Neural progenitor cell (in vitro differentiated cells): Measurements from ENCODE around the gene TUSC2. TPM values are rescaled to one million over a fixed set of nuclear protein-coding genes. Genes with fewer than 3 reads are reported as not detected.

Source experiments
- DNase-seq: peaks from one replicate; pipeline ENCODE4 v3.0.0-alpha.2; 2016; ENCODE audit warnings: low spot score
- H2AFZ ChIP-seq: fragments of 200-600 bp; sonication (generic); replicated peaks from 2 replicates; pipeline ENCODE4 v1.6.1; 2016; ENCODE audit warnings: antibody characterized with exemption
- H3F3A ChIP-seq: fragments of 200-600 bp; sonication (generic); 2 replicates; pipeline ENCODE4 v1.6.1; 2016; ENCODE audit warnings: antibody characterized with exemption, low read depth
- H3K27ac ChIP-seq: fragments of 200-600 bp; sonication (generic); 2 replicates; pipeline ENCODE4 v1.5.1; 2016; ENCODE audit warnings: mild to moderate bottlenecking
- H3K27me3 ChIP-seq: fragments of 200-600 bp; sonication (generic); 2 replicates; pipeline ENCODE4 v1.6.1; 2016; ENCODE audit warnings: mild to moderate bottlenecking, moderate library complexity
- H3K36me3 ChIP-seq: fragments of 200-600 bp; sonication (generic); 2 replicates; pipeline ENCODE4 v1.5.1; 2016
- H3K4me1 ChIP-seq: fragments of 200-600 bp; sonication (generic); 2 replicates; pipeline ENCODE4 v1.6.1; 2016; ENCODE audit warnings: mixed run types
- H3K4me2 ChIP-seq: fragments of 200-600 bp; sonication (generic); 2 replicates; pipeline ENCODE4 v1.6.1; 2016
- H3K4me3 ChIP-seq: fragments of 200-600 bp; sonication (generic); 2 replicates; pipeline ENCODE4 v1.5.1; 2016
- H3K79me2 ChIP-seq: fragments of 200-600 bp; sonication (generic); 2 replicates; pipeline ENCODE4 v1.6.1; 2016; ENCODE audit warnings: low read depth
- H3K9ac ChIP-seq: fragments of 200-600 bp; sonication (generic); 2 replicates; pipeline ENCODE4 v1.6.1; 2016
- H3K9me3 ChIP-seq: fragments of 200-600 bp; sonication (generic); 2 replicates; pipeline ENCODE4 v1.5.1; 2016; ENCODE audit warnings: low read depth
- H4K20me1 ChIP-seq: fragments of 200-600 bp; sonication (generic); 2 replicates; pipeline ENCODE4 v1.6.1; 2016; ENCODE audit warnings: low read depth
- H3K27ac Mint-ChIP-seq: 3 replicates; pipeline ENCODE4 v1.8.0; 2021; ENCODE audit warnings: mixed read lengths
- H3K27me3 Mint-ChIP-seq: 2 replicates; pipeline ENCODE4 v1.8.0; 2022; ENCODE audit warnings: low read depth, mild to moderate bottlenecking, inconsistent platforms, moderate library complexity, mixed read lengths; ENCODE audit not compliant: insufficient read depth
- H3K36me3 Mint-ChIP-seq: 3 replicates; pipeline ENCODE4 v1.8.0; 2021; ENCODE audit warnings: mixed read lengths
- H3K4me1 Mint-ChIP-seq: 3 replicates; pipeline ENCODE4 v1.8.0; 2021; ENCODE audit warnings: mixed read lengths
- H3K4me3 Mint-ChIP-seq: 3 replicates; pipeline ENCODE4 v1.8.0; 2021; ENCODE audit warnings: mild to moderate bottlenecking, moderate library complexity, mixed read lengths
- H3K9me3 Mint-ChIP-seq: 3 replicates; pipeline ENCODE4 v1.8.0; 2020; ENCODE audit warnings: mixed read lengths
- CTCF ChIP-seq: fragments of 200-600 bp; sonication (generic); IDR thresholded peaks from 2 replicates; pipeline ENCODE4 v1.5.1; 2017; ENCODE audit warnings: antibody characterized with exemption, mild to moderate bottlenecking
- EZH2 ChIP-seq: fragments of 200-600 bp; sonication (generic); IDR thresholded peaks from 2 replicates; pipeline ENCODE4 v1.6.1; 2017; ENCODE audit warnings: antibody characterized with exemption, mild to moderate bottlenecking, moderate library complexity
- EZH2phosphoT487 ChIP-seq: fragments of 200-600 bp; sonication (generic); IDR thresholded peaks from 2 replicates; pipeline ENCODE4 v1.6.1; 2017; ENCODE audit warnings: antibody characterized with exemption
- total RNA-seq: library from RNA; depleted of rRNA; stranded (reverse); fragments of >200 nt; gene quantifications from 2 replicates; pipeline ENCODE4 v1.2.3, GENCODE V29; 2015; ENCODE audit warnings: low replicate concordance

Gene TUSC2
- total RNA-seq = 14.9 and 36.1 TPM in 2 replicates

GRCh38 chr3:50327943-50328691, at the start of gene TUSC2:
TSS of gene TUSC2 (minus strand) at chr3:50328223. CDS start at chr3:50328099, 124 bp downstream.
- no peaks in the 10 kb centered on the region for H3K36me3 ChIP-seq
- peaks cover 19% of the 10 kb centered on the region for H3K79me2 ChIP-seq
- TF ChIP-seq CTCF (no peak), EZH2 (no peak), EZH2phosphoT487 (no peak)

GRCh38 chr3:50375258-50375931, 47.4 kb upstream of the TUSC2 start:
- Histone ChIP-seq H3K4me2 (peak overlapping the region; percentile 27), H2AFZ (no peak overlapping the region), H3K9ac (no peak overlapping the region), H3K79me2 (no peaks in the 10 kb centered on the region), H3F3A (peaks cover 5% of the 10 kb centered on the region), H3K27me3 (no peaks in the 10 kb centered on the region), H3K4me1 (peaks cover 32% of the 10 kb centered on the region), H4K20me1 (no peaks in the 10 kb centered on the region), H3K36me3 (no peaks in the 10 kb centered on the region), H3K9me3 (no peaks in the 10 kb centered on the region), H3K4me3 (no peak overlapping the region), H3K27ac (no peak overlapping the region)
- Mint-ChIP-seq H3K4me1 (peaks cover 47% of the 10 kb centered on the region), H3K36me3 (no peaks in the 10 kb centered on the region), H3K27ac (peak overlapping the region; percentile 72), H3K27me3 (peaks cover 12% of the 10 kb centered on the region), H3K4me3 (peak overlapping the region; percentile 48), H3K9me3 (no peaks in the 10 kb centered on the region)
- TF ChIP-seq CTCF (peak; percentile 48), EZH2phosphoT487 (no peak)
- DNase-seq = peak; percentile 50

More at GRCh38 chr3:50327943-50328691, at the start of gene TUSC2:
- Mint-ChIP-seq H3K36me3 (peaks cover 2% of the 10 kb centered on the region), H3K27ac (peak within 1 kb of the TSS; percentile 50), H3K4me1 (peaks cover 26% of the 10 kb centered on the region), H3K4me3 (peak within 1 kb of the TSS; percentile 95), H3K27me3 (peaks cover 6% of the 10 kb centered on the region), H3K9me3 (no peaks in the 10 kb centered on the region)
- H3F3A ChIP-seq = peaks cover 32% of the 10 kb centered on the region
- H3K9ac ChIP-seq = peak within 1 kb of the TSS; percentile 78
- no peak within 1 kb of the TSS for H3K27ac ChIP-seq
- peak within 1 kb of the TSS; percentile 82 for H3K4me3 ChIP-seq
- peaks cover 10% of the 10 kb centered on the region for H3K4me1 ChIP-seq
- peak; percentile 99 for DNase-seq
- H2AFZ ChIP-seq = peak within 1 kb of the TSS; percentile 3
- peaks cover 15% of the 10 kb centered on the region for H4K20me1 ChIP-seq
- no peaks in the 10 kb centered on the region for H3K27me3 ChIP-seq
- no peaks in the 10 kb centered on the region for H3K9me3 ChIP-seq
- peak within 1 kb of the TSS; percentile 96 for H3K4me2 ChIP-seq

- TF ChIP-seq CTCF (no peak), EZH2 (no peak), EZH2phosphoT487 (no peak)
- H4K20me1 ChIP-seq = no peaks in the 10 kb centered on the region
- no peaks in the 10 kb centered on the region for H3K27me3 ChIP-seq
- no peaks in the 10 kb centered on the region for H3K79me2 ChIP-seq
- no peaks in the 10 kb centered on the region for H3K9me3 ChIP-seq
- H3K36me3 Mint-ChIP-seq = no peaks in the 10 kb centered on the region
- no peaks in the 10 kb centered on the region for H3K9me3 Mint-ChIP-seq
- no peak overlapping the region for H2AFZ ChIP-seq
- H3K27ac Mint-ChIP-seq = peak overlapping the region; percentile 96
- peaks cover 32% of the 10 kb centered on the region for H3K4me1 ChIP-seq
- H3K4me3 Mint-ChIP-seq = peak overlapping the region; percentile 75
- H3K36me3 ChIP-seq = no peaks in the 10 kb centered on the region
- peaks cover 5% of the 10 kb centered on the region for H3F3A ChIP-seq
- no peak overlapping the region for H3K9ac ChIP-seq
- no peak overlapping the region for H3K27ac ChIP-seq
- peak; percentile 52 for DNase-seq
- peak overlapping the region; percentile 27 for H3K4me2 ChIP-seq
- no peak overlapping the region for H3K4me3 ChIP-seq
- peaks cover 44% of the 10 kb centered on the region for H3K4me1 Mint-ChIP-seq
- H3K27me3 Mint-ChIP-seq = peaks cover 12% of the 10 kb centered on the region
Measured at GRCh38 chr3:50374363-50375257, 46.6 kb upstream of the TUSC2 start.
